Sigmoid colon (tissue), 7 donors: ENCODE data around the gene EPN3. TPM values are rescaled to one million over a fixed set of nuclear protein-coding genes. Genes with fewer than 3 reads are reported as not detected.

ENCODE experiments used
- DNase-seq: peaks from one replicate; pipeline ENCODE4 v3.0.0-alpha.2; 2019
- H3K27ac ChIP-seq, 4 donors: fragments of 200-600 bp; sonication (generic); one replicate each; pipeline ENCODE4 v1.5.1; 2016 to 2019; ENCODE audit warnings: mild to moderate bottlenecking in 1 of 4
- H3K27me3 ChIP-seq, 3 donors: fragments of 200-600 bp; sonication (generic); one replicate each; pipeline ENCODE4 v1.5.1; 2019; ENCODE audit warnings: mild to moderate bottlenecking in 1 of 3
- H3K36me3 ChIP-seq, 4 donors: fragments of 200-600 bp; sonication (generic); one replicate each; pipeline ENCODE4 v1.5.1; 2016 to 2019
- H3K4me1 ChIP-seq, 4 donors: fragments of 200-600 bp; sonication (generic); one replicate each; pipeline ENCODE4 v1.5.1; 2017 to 2019
- H3K4me3 ChIP-seq, 4 donors: fragments of 200-600 bp; sonication (generic); one replicate each; pipeline ENCODE4 v1.5.1; 2017 to 2019; ENCODE audit warnings: mild to moderate bottlenecking in 2 of 4, moderate library complexity in 1 of 4
- H3K9me3 ChIP-seq, 4 donors: fragments of 200-600 bp in 3 of 4; sonication (generic) in 3 of 4; one replicate each; pipeline versions ENCODE4 v1.5.1 to v1.6.1; 2013 to 2019
- CTCF ChIP-seq, 4 experiments: fragments of 450-650 bp in 3 of 4; fragments of 200-600 bp in 1 of 4; IDR thresholded peaks; one replicate each; pipeline ENCODE4 v1.5.1; 2016 to 2019; ENCODE audit warnings: antibody characterized with exemption in 4 of 4, mild to moderate bottlenecking in 3 of 4, moderate library complexity in 2 of 4
- EP300 ChIP-seq, 4 donors: sonication (generic); formaldehyde crosslinking; IDR thresholded peaks; one replicate each; pipeline ENCODE4 v1.6.1; 2017; ENCODE audit warnings: antibody characterized with exemption in 4 of 4
- POLR2A ChIP-seq, 2 donors: fragments of 450-650 bp; IDR thresholded peaks; one replicate each; pipeline ENCODE4 v1.6.1; 2016; ENCODE audit warnings: antibody characterized with exemption in 2 of 2, mild to moderate bottlenecking in 2 of 2, moderate library complexity in 2 of 2
- POLR2AphosphoS5 ChIP-seq, 4 donors: sonication (generic); formaldehyde crosslinking; IDR thresholded peaks; one replicate each; pipeline ENCODE4 v1.6.1; 2017; ENCODE audit warnings: antibody characterized with exemption in 4 of 4
- WGBS, 2 donors: extraction: QIAGEN DNeasy Blood & Tissue Kit; methylation state at CpG; one replicate each; pipeline ENCODE4 v1.1.7; 2013; 5-methylcytosine and 5-hydroxymethylcytosine counted together
- intact Hi-C: fragments of 100-400 bp; cut with DNase I; formaldehyde crosslinking; loops from one replicate; pipeline ENCODE4 v1.15.1; 2023
- polyA plus RNA-seq, 3 donors: library from polyadenylated mRNA; stranded (reverse); fragments of 200-250 nt; gene quantifications; one replicate each; pipeline ENCODE4 v1.2.3, GENCODE V29; 2013
- total RNA-seq, 4 donors: library from RNA; depleted of rRNA; stranded (reverse); fragments of >200 nt; gene quantifications; one replicate each; pipeline ENCODE4 v1.1.0, GENCODE V29; 2016
- donor health status: healthy with polysubstance abuse.
- donor health status: Bipolar disorder and iron deficiency.
- donor health status: healthy.

The EPN3 gene
- total and polyA plus RNA-seq, 7 donors = 23.4 to 31.7 (median 29.5) TPM; not detected in 4

GRCh38 chr17:50495918-50496317, 36.6 kb upstream of the EPN3 start:
- Histone ChIP-seq H3K4me1 (no peaks in the 10 kb centered on the region), H3K36me3 (no peaks in the 10 kb centered on the region), H3K27ac (no peak overlapping the region), H3K9me3 (no peaks in the 10 kb centered on the region), H3K27me3 (no peaks in the 10 kb centered on the region), H3K4me3 (no peak overlapping the region)
- DNase-seq = no peak
- TF ChIP-seq CTCF (IDR thresholded peaks at IDR 0.05) (no peak), POLR2A (IDR thresholded peaks at IDR 0.05) (no peak), EP300 (IDR thresholded peaks at IDR 0.05) (no peak), POLR2AphosphoS5 (IDR thresholded peaks at IDR 0.05) (no peak)
- intact Hi-C loops = no loop called here
- 96% methylated on average over 8 of the region's 8 CpGs for WGBS, 2 donors

DNA sequence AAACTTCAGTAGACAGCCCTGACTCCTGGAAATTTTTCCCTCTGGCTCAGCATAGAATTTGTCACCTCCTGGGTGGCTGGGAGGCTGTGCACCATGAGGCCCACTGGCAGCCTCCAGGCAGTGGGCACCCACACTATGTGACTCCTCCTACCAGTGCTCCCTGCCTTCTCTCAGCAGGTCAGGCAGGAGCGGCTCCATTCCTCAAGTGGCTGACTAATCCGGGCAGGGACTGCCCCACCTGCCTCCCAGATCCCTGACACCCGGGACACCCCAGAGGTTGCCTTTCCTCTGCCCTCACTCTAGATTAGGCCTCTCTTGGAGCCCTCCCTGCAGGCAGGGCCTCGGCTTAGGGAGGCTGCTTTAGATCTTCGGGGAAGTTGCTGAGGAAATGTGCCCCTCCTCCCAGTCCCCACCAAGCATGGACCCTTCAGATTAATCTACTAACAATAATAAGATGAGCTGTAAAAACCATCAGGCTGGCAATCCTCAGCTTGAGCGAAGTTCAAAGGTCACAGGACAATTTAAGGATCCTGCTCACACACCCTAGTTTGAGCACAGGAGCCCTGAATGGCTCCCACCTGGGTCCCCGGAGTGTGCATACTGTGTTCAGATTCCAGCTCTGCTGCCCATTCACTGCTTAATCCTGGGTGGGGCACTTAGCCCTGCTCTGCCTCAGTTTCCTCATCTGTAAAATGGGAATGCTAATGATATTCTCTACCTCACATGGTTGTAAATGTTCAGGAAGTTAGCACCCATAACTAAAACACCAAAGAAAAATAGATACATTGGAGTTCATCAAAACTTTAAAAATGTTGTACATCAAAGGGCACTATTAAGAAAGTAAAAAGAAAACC, 34.3 kb upstream of the EPN3 start:
- H3K9me3 ChIP-seq = no peaks in the 10 kb centered on the region
- no peaks in the 10 kb centered on the region for H3K4me1 ChIP-seq
- no peak overlapping the region for H3K27ac ChIP-seq
- DNase-seq = no peak
- 35 to 76% methylated on average over 7 of the region's 7 CpGs for WGBS, 2 donors
- no peak for TF ChIP-seq EP300 (IDR thresholded peaks at IDR 0.05)
- no peak for TF ChIP-seq CTCF (IDR thresholded peaks at IDR 0.05)
- TF ChIP-seq POLR2A (IDR thresholded peaks at IDR 0.05) = no peak
- TF ChIP-seq POLR2AphosphoS5 (IDR thresholded peaks at IDR 0.05) = no peak
- no peaks in the 10 kb centered on the region for H3K27me3 ChIP-seq
- H3K4me3 ChIP-seq = no peak overlapping the region
- H3K36me3 ChIP-seq = no peaks in the 10 kb centered on the region
- intact Hi-C loops = no loop called here

GRCh38 chr17:50499270-50499669, 33.3 kb upstream of the EPN3 start:
- Histone ChIP-seq H3K4me1 (no peaks in the 10 kb centered on the region), H3K27me3 (no peaks in the 10 kb centered on the region), H3K4me3 (no peak overlapping the region), H3K27ac (no peak overlapping the region), H3K9me3 (no peaks in the 10 kb centered on the region), H3K36me3 (no peaks in the 10 kb centered on the region)
- TF ChIP-seq POLR2A (IDR thresholded peaks at IDR 0.05) (no peak), POLR2AphosphoS5 (IDR thresholded peaks at IDR 0.05) (no peak), EP300 (IDR thresholded peaks at IDR 0.05) (no peak), CTCF (IDR thresholded peaks at IDR 0.05) (no peak)
- DNase-seq = no peak
- intact Hi-C loops = no loop called here

- TF ChIP-seq EP300 (IDR thresholded peaks at IDR 0.05) = no peak
- no peak for TF ChIP-seq CTCF (IDR thresholded peaks at IDR 0.05)
- no peak for TF ChIP-seq POLR2A (IDR thresholded peaks at IDR 0.05)
- TF ChIP-seq POLR2AphosphoS5 (IDR thresholded peaks at IDR 0.05) = no peak
- no peak for DNase-seq
- intact Hi-C loops = no loop called here
- 97% methylated on average over 2 of the region's 2 CpGs for WGBS, 2 donors
- Histone ChIP-seq H3K27me3 (no peaks in the 10 kb centered on the region), H3K4me1 (no peaks in the 10 kb centered on the region), H3K9me3 (no peaks in the 10 kb centered on the region), H3K36me3 (no peaks in the 10 kb centered on the region), H3K4me3 (no peak overlapping the region), H3K27ac (no peak overlapping the region)
Observed at GRCh38 chr17:50499721-50500120, 32.8 kb upstream of the EPN3 start.
